ENCODE measurements around the gene AQP3.

DNA sequence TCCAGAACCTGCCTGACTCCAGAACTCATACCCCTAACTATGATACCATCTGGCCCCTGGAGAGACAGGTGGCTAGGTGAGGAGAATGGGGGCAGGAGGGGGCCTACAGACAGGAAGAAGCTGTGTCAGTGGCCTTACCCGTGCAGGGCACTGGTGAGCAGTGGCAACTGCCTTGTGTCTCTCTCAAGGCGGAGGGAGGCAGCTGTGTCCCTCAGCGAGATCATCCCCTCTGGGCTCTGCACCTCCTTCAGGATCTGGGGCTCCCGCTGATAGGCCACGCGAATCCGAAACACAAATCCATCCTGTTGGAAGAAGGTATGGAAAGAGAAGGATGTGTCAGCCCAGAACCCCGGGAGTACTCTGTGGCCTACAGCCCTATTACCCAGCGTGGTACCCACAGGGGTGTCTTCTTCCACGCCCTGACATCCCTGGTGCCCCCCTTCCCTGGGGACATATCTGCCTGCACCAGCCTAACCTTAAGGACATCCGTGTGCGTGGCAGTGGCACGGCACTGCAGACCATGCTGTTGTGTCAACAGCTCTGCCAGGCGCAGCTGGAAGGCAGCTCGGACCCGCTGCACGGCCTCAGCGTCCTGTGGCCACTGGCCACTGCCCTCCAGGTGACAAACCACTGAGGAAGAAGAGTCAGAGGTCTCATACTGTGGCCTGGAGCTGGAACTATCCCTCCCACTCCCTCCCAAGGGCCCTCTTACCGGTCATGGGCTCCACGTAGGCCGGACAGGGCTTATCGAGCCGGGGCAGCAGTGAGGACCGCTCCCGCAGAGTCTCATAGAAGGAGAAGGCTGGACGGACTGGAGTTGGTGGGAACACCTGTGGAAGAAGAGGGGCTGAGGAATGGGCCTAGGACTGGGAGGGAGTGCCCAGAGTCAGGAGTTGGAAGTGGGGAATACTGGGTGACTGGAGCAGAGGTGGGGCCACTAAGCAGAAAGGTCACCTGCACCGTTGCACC lies 18.5 kb upstream of the AQP3 start:
- no peak for TF ChIP-seq EP300 (IDR thresholded peaks at IDR 0.05)
- no peak for TF ChIP-seq CTCF (IDR thresholded peaks at IDR 0.05)
